22Rv1 (cell line): Measurements from ENCODE around the gene XCR1.

ENCODE experiments used
- ZFX ChIP-seq: fragments of 450-650 bp; IDR thresholded peaks from 2 replicates; pipeline ENCODE4 v1.6.1; 2017; ENCODE audit warnings: antibody characterized with exemption, borderline replicate concordance
- TF ChIP-seq, protein P1 (sequence below): fragments of 450-650 bp; IDR thresholded peaks from 2 replicates; pipeline ENCODE4 v1.5.1; 2017; ENCODE audit warnings: mild to moderate bottlenecking

DNA sequence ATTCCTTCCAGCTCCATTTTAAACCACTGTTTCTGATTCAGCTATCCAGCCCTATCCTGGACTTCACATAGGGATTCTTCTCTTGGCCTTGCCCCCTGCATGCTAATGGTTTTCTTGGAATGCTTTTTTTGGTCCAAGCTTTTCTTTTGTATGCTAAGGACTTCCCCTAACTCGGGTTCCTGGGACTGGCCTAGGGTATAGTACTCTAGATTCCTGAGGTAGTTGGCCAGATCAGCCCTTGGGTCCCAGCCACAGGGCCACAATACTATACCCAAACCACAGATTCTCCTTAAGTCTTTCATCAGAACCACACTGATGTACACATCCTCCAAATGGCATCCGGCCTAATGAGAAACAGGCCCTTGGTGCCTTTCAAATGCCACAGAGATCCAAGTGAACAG lies 34.5 kb downstream of the XCR1 start:
- TF ChIP-seq, protein P1, sequence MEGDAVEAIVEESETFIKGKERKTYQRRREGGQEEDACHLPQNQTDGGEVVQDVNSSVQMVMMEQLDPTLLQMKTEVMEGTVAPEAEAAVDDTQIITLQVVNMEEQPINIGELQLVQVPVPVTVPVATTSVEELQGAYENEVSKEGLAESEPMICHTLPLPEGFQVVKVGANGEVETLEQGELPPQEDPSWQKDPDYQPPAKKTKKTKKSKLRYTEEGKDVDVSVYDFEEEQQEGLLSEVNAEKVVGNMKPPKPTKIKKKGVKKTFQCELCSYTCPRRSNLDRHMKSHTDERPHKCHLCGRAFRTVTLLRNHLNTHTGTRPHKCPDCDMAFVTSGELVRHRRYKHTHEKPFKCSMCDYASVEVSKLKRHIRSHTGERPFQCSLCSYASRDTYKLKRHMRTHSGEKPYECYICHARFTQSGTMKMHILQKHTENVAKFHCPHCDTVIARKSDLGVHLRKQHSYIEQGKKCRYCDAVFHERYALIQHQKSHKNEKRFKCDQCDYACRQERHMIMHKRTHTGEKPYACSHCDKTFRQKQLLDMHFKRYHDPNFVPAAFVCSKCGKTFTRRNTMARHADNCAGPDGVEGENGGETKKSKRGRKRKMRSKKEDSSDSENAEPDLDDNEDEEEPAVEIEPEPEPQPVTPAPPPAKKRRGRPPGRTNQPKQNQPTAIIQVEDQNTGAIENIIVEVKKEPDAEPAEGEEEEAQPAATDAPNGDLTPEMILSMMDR: no peak
- no peak for TF ChIP-seq ZFX
